ENCODE results near the gene ADAMTSL2. TPM values are rescaled to one million over a fixed set of nuclear protein-coding genes. Genes with fewer than 3 reads are reported as not detected.

The ADAMTSL2 gene
- polyA plus RNA-seq, 2 of the 4 experiments (the other 2 are of a cell fraction) = not detected

DNA sequence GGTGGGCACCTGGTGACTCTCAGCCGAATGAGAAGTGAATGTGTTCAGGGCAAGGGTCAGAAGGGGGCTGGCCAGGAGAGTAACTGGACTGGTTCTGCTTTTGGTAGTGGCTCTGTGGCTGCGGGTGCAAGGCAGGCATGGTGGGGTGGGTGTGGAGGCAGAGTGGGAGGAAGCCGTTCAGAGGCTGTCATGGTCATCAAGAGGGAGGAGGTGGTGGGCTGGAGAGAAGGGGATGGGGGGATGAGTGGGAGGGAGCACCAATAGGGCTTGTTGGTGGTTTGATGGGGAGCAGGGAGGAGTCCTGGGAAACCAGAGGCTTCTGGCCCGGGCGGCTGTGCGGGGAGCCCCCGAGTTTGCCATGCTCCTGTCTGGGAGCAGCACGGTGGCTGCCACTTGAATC, 61.4 kb downstream of the ADAMTSL2 start:
- ATAC-seq (no peak), FAIRE-seq (no peak), DNase-seq (ENCODE audit: low read depth in 1 of 2, low spot score in 1 of 2) (no peak)
- peaks cover 41% of the 10 kb centered on the region for H3K9me3 ChIP-seq
- H3K27ac ChIP-seq = no peak overlapping the region
- H3K4me1 ChIP-seq = no peaks in the 10 kb centered on the region
- TF ChIP-seq NPAS2 (CRISPR knock-in tag; IDR thresholded peaks at IDR 0.05; ENCODE audit: borderline replicate concordance) (no peak), NR3C1 (IDR thresholded peaks at IDR 0.05) (no peak), KDM1A (IDR thresholded peaks at IDR 0.05; ENCODE audit: low read depth) (no peak), ELK1 (IDR thresholded peaks at IDR 0.05; ENCODE audit: low read depth, low read length) (no peak), FOXS1 (CRISPR knock-in tag; IDR thresholded peaks at IDR 0.05) (no peak)
- TF ChIP-seq, protein P1, sequence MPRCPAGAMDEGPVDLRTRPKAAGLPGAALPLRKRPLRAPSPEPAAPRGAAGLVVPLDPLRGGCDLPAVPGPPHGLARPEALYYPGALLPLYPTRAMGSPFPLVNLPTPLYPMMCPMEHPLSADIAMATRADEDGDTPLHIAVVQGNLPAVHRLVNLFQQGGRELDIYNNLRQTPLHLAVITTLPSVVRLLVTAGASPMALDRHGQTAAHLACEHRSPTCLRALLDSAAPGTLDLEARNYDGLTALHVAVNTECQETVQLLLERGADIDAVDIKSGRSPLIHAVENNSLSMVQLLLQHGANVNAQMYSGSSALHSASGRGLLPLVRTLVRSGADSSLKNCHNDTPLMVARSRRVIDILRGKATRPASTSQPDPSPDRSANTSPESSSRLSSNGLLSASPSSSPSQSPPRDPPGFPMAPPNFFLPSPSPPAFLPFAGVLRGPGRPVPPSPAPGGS (IDR thresholded peaks at IDR 0.05) = no peak
- TF ChIP-seq, protein P2, sequence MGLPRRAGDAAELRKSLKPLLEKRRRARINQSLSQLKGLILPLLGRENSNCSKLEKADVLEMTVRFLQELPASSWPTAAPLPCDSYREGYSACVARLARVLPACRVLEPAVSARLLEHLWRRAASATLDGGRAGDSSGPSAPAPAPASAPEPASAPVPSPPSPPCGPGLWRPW (IDR thresholded peaks at IDR 0.05) = no peak
- H3K4me2 ChIP-seq = no peak overlapping the region
- 48% methylated on average over 8 of the region's 8 CpGs for WGBS (ENCODE audit: missing lambda C conversion rate)
- no peak overlapping the region for H3K4me3 ChIP-seq
- POLR2A ChIA-PET = no interaction called here
- CTCF ChIA-PET = no interaction called here

- TF ChIP-seq RAD21 (conservative IDR thresholded peaks at IDR 0.05 in 1 of 2, IDR thresholded peaks at IDR 0.05 in 1 of 2) = no peak
- no peak for TF ChIP-seq POLR2AphosphoS2 (conservative IDR thresholded peaks at IDR 0.05; ENCODE audit: low read length)
- no peak for TF ChIP-seq PBX3 (IDR thresholded peaks at IDR 0.05)
- no peak for TF ChIP-seq CBX2 (IDR thresholded peaks at IDR 0.05; ENCODE audit: borderline replicate concordance, low read depth)
- ATAC-seq (no peak), FAIRE-seq (no peak), DNase-seq (ENCODE audit: low read depth in 1 of 2, low spot score in 1 of 2) (peak; percentile 18 to 47)
- WGBS (ENCODE audit: missing lambda C conversion rate) = 7% methylated on average over 7 of the region's 7 CpGs
- H3K4me1 ChIP-seq = no peaks in the 10 kb centered on the region
- peaks cover 41% of the 10 kb centered on the region for H3K9me3 ChIP-seq
- ChIA-PET POLR2A (no interaction called here), CTCF (interaction anchor here (1.1 to 1.4 kb wide), 5 partner anchors 17 to 146 kb away, joined by 3 to 5 read pairs (median 3); no protein-coding TSS in a partner anchor)
- no peak overlapping the region for H3K4me2 ChIP-seq
- H3K27ac ChIP-seq = no peak overlapping the region
- H3K4me3 ChIP-seq = no peak overlapping the region
Observed at GRCh38 chr9:133597316-133597957, 62.9 kb downstream of the ADAMTSL2 start.

- ChIA-PET POLR2A (no interaction called here), CTCF (interaction anchor here (0.7 kb wide), 1 partner anchor 28 kb away, joined by 7 read pairs; no protein-coding TSS in a partner anchor)
- TF ChIP-seq, protein P3, sequence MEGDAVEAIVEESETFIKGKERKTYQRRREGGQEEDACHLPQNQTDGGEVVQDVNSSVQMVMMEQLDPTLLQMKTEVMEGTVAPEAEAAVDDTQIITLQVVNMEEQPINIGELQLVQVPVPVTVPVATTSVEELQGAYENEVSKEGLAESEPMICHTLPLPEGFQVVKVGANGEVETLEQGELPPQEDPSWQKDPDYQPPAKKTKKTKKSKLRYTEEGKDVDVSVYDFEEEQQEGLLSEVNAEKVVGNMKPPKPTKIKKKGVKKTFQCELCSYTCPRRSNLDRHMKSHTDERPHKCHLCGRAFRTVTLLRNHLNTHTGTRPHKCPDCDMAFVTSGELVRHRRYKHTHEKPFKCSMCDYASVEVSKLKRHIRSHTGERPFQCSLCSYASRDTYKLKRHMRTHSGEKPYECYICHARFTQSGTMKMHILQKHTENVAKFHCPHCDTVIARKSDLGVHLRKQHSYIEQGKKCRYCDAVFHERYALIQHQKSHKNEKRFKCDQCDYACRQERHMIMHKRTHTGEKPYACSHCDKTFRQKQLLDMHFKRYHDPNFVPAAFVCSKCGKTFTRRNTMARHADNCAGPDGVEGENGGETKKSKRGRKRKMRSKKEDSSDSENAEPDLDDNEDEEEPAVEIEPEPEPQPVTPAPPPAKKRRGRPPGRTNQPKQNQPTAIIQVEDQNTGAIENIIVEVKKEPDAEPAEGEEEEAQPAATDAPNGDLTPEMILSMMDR (IDR thresholded peaks at IDR 0.05) = no peak
- no peak for TF ChIP-seq PBX3 (IDR thresholded peaks at IDR 0.05)
- no peak for TF ChIP-seq EHF (CRISPR knock-in tag; IDR thresholded peaks at IDR 0.05)
- no peak for TF ChIP-seq NR3C1 (IDR thresholded peaks at IDR 0.05)
- TF ChIP-seq BHLHE40 (IDR thresholded peaks at IDR 0.05; ENCODE audit: low read depth, low read length) = no peak
- TF ChIP-seq, protein P4, sequence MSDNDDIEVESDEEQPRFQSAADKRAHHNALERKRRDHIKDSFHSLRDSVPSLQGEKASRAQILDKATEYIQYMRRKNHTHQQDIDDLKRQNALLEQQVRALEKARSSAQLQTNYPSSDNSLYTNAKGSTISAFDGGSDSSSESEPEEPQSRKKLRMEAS (IDR thresholded peaks at IDR 0.05) = no peak
- no peak for TF ChIP-seq FOSB (CRISPR knock-in tag; IDR thresholded peaks at IDR 0.05)
- no peak for TF ChIP-seq PHF8 (IDR thresholded peaks at IDR 0.05; ENCODE audit: borderline replicate concordance, low read depth)
- no peak for TF ChIP-seq FOSL2 (IDR thresholded peaks at IDR 0.05)
- no peak for TF ChIP-seq FOSL2 (CRISPR knock-in tag; IDR thresholded peaks at IDR 0.05)
- no peak for TF ChIP-seq RCOR1 (IDR thresholded peaks at IDR 0.05; ENCODE audit: low read depth, low read length)
- no peak for TF ChIP-seq CBX8 (IDR thresholded peaks at IDR 0.05)
- no peak for TF ChIP-seq ELK1 (IDR thresholded peaks at IDR 0.05; ENCODE audit: low read depth, low read length)
- no peak for TF ChIP-seq MAFK (IDR thresholded peaks at IDR 0.05; ENCODE audit: partially characterized antibody)
- no peak for TF ChIP-seq USF2 (IDR thresholded peaks at IDR 0.05)
- TF ChIP-seq RAD21 (conservative IDR thresholded peaks at IDR 0.05 in 1 of 2, IDR thresholded peaks at IDR 0.05 in 1 of 2) = no peak
- no peak for ATAC-seq
- 20% methylated on average over 7 of the region's 7 CpGs for WGBS (ENCODE audit: missing lambda C conversion rate)
- FAIRE-seq = no peak
- Histone ChIP-seq H3K4me1 (no peaks in the 10 kb centered on the region), H3K9me3 (peaks cover 41% of the 10 kb centered on the region), H3K4me3 (no peak overlapping the region), H3K4me2 (no peak overlapping the region), H3K27ac (no peak overlapping the region)
- no peak for DNase-seq (ENCODE audit: low read depth in 1 of 2, low spot score in 1 of 2)
Observed at GRCh38 chr9:133598978-133599377, 64.5 kb downstream of the ADAMTSL2 start.
